NCI-H526 treated with DMSO at 0.1 percent for 48 hours (cell line): ENCODE results near the gene STX2.
"Not testable (repeated sequence)": the region's sequence is repeated elsewhere in the genome, so short reads cannot be mapped to it uniquely, and the experiment has no call there.

Experiments
- DNase-seq: peaks from one replicate; lab custom pipeline; 2025; lab: John Stamatoyannopoulos, UW

The STX2 gene

DNA sequence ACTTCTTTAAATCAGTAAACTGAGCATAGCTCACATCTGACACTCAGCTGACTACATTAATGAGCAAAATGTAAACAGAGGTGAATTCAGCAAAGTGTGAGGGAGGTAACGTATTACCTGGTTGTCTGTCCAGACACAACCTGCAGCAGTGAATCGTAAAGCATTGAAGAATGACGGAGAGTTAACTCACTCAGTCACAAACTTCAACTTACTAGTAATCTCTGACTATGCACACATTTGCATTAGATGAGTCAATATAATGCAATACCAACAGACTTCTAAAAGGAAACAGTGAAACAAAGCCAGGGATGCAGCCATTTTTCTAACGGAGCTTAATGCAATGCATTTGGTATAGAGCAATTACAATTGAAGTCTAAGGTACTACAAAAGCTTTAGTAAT lies 40.0 kb downstream of the STX2 start:
- DNase-seq: no peak

DNA sequence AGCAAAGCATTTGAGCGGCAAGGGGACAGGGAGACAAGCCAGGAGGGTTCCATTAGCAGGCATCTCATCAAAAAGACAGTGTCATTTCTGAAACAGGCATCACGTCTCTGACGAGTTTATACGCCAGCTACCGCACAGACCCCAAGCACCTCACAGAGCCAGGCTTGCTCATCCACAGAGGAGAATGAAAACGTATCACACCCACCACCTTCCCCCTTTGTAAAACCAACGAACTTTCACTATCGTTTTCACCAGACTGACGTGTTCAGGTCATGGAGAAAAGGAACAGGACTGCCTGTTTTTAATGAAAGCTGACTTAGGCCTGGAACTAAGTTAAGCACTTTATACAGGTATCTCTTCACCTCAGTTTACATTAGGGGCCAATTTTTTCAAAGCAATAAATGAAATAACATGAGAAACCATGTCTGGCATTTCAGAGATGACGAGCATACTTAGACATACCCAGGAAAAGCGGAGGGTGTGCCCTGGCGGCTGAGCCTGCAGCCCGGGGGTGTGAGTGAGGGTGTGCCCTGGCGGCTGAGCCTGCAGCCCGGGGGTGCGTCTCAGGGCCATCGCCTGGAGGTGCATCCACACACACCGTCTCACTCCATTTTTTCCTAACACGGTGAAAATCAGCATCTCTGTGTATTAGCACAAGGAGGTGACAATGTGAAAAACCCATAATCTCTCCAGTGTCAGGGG lies 41.9 kb downstream of the STX2 start:
- no peak for DNase-seq

DNA sequence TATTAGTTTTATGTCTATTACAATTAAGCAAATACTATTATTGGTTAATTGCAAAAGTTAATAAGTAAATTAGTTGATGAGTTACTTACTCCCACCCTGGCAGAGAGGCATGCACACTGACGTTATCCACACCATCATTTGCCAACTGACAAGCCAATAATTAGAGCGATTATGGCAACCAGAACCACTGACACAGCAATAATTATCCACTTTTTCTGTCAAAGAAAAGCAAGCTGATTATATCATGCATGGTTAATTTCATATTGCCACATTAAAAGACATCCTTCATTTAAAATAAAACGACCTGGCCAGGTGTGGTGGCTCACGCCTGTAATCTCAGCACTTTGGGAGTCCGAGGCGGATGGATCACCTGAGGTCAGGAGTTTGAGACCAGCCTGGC lies 43.1 kb downstream of the STX2 start:
- no peak for DNase-seq

DNA sequence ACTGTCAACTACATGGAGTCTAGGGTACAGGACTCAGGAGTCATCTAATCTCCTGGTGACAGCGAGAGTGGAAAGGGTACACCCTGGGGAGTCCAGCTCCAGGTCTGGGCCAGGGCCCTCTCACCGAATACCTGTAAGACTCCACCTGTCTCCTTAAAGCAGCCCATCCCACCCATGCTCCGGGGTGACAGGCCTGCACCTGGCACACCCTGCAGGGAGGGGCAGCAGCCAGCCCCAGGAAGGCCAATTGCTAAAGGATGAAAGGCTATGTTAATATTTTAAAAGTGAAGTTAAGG lies 45.5 kb downstream of the STX2 start:
- DNase-seq: no peak

DNA sequence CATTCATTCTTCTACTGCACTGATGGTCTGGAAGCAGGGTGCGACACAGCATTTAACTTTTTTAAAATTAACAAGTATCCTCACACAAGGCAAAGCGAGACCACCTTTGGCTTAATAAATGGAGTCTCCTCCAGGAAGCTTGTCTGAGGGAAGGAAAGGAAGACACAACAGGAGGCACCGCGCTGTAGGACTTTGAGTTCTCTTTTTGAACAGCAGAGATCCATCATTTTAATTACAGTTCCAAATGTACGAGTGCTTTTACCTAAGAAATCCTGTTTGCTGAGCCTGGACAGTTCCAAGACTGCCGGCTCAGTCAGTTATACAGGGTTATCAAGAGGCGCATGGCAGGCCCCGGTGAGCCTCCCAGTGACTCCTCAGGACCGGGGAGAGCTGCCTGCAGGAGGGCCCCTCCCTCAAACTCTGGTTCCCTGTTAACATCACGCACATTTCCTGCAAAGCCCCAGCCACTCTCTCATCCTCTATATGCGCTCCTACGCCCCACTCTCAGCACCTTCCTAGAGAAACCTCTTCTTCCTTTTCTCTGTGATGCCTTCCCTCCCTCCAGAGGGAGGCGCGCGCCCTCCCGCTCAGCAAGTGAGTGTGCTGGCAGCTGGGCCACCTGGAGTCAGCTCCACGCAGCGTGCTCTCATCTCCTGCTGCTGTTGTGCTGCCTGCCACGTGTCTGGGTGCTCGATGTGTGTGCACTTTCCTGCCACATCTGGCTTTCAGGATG lies 46.1 kb downstream of the STX2 start:
- no peak for DNase-seq

DNA sequence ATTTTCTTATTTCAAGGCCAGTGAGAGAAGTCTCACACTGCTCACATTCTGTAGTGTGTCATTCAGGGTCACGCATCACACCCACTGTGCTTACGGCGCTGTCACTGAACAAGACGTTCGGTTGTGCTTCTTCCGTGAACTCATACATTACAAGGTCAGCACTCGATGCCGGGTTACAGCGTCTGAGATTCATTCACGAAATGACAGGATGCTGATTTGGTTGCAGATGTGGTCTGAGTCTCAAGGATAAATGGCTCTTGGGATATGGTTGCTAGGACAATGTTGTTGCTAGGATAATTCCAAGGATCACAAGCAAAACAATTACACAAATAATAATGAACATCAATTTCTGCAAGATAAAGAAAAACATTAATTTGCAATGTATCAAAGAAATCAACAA lies 47.4 kb downstream of the STX2 start:
- no peak for DNase-seq

DNA sequence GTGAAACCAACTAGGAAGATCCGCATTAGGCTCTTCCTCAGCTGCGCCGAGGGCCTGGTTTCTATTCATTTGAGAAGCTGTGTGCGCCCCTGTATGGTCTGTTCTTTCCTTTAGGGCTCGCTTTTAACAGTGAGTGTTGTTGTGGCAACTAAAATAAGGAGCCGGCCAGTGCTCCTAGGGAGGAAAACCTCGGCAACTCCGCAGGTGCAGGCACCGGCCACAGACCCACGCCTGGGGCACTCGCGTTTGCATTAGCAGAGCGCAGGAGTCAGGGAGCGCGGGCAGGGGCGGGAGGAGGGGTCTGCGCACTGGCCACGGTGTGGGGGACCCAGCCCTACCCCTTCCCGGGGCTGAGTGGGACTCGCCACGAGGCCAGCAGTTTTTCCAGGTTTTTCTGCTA lies 50.5 kb downstream of the STX2 start:
- peak; percentile 16 for DNase-seq

DNA sequence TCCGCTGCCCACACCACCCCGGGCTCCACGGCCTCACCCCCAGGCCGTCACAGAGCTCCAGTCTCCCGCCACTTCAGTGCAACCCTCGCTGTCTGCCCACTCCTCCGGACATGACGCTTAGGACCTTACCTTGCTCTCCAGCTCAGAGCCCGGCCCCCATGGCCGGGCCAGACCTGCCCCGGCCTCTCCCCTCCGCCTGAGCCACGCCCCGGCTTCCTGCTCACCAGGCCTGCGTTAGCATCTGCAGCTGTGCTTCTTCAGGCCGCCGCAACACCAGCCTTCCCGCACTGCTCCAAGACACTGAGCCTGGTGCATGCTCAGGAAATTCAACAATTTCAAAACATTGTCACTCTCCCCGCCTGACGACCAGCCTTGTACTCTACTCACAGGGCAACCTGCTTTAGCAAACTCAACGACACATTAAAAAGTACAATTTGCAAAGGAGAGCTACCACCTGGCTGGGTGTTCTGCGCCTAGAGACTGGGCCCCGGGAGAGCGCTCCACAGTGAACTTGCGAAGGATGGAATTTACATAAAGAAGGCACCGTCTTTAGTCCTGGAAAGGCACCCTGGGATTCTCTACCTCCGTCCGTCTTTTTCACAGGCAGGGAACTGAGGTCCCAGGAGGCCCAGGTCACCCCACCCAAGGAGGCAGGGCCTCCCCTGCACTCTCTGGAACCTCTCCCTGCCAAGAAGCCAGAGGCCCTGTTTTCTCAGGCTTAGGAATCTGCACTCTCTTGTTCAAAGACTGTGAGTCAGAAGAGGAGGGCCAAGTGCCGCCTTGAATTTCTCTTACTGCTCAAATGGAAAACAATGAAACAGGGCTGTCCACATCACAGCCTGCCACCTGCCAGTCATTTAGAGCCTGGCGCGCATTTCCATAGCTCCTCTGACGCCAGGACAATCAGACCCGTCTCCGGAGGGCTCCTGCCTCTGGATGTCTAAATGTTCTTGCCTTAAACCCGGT lies 51.3 kb downstream of the STX2 start:
- peak; percentile 53 for DNase-seq

DNA sequence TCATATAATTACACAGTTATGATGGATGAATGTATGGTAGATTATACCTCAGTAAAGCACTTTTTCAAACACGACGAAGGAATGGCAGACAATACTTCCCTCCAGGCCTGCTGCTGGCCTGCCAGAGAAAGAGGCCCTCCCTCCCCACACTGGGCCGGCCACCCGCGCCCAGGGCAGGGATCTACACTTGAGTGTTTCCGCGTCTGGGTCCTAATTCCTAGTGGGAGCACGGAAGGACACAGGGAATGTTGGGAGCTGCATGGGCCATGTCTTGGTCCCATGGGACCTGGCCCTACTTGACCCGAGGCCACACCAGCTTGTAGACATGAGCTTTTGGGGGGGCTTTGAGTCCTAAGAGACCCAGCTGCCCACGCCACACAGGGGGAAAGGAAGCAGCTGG lies 52.0 kb downstream of the STX2 start:
- no peak for DNase-seq

DNA sequence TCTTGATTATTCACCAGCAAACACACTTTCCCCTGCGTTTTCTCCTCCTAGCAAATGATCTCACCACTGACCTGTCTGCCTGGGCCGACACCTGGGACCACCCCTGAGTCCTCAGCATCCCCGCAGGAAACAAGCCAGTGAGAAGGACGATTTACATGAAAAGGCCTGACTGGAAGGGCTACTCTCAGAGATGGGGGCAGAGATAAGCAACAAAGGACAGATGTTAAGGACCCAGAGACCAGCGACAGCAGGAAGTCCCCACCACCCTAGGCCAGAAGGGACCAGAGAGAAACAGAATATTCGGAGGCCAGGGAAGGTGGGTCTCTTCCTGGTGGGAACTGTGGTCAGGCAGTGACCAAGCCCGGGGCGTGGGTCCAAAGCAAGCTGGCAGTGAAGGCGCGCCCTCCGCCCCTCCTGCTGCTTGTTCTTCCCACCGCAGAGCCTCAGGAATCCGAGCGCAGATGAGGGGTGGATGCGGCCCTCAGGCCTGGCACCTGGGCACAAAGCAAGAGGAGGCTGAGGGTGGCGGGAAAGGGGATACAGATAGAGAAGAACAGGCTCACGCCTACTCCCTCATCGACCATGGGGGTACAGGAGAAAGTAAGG lies 55.8 kb downstream of the STX2 start:
- DNase-seq: no peak

DNA sequence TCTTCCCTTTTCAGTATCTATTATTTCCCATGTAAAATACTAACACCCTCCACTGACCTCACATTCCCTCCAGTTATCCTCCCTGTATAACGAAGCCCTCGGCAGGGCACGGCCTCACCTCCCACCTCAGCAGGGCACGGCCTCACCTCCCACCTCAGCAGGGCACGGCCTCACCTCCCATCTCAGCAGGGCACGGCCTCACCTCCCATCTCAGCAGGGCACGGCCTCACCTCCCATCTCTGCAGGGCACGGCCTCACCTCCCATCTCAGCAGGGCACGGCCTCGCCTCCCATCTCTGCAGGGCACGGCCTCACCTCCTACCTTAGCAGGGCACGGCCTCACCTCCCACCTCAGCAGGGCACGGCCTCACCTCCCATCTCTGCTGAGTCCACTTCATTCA lies 56.8 kb downstream of the STX2 start:
- not testable (repeated sequence) for DNase-seq

DNA sequence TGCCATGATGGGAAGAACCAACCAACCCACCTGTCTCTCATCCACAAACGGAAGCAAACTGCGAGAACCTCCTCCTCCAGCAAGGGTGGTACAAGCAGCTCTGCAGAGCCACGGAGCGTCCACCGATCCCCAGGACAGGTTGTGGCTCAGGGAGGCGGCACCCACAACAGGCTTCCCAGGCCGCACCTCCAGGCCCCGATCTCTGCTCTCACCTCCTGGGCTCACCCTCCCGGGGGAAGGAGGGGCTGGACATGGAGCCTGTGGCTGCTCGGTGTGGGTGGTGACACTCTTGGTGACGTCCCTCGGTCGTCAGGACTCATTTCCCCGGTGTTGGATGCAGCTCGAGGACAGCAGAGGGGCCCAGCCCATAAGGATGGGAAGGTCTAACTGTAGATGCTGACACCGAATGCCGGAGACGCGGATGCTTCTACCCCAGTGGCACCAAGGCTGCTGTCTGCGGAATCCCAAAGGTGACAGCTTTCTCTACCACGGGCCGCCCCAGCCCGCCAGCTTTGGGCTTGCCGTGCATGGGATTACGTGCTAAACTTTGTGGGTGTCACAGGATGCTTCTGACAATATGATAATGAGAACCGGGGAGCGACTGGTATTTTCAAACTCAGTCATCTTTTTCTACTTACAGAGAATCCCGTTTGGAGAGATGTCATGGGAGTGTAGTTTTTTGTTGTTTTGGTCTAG lies 58.0 kb downstream of the STX2 start:
- no peak for DNase-seq

DNA sequence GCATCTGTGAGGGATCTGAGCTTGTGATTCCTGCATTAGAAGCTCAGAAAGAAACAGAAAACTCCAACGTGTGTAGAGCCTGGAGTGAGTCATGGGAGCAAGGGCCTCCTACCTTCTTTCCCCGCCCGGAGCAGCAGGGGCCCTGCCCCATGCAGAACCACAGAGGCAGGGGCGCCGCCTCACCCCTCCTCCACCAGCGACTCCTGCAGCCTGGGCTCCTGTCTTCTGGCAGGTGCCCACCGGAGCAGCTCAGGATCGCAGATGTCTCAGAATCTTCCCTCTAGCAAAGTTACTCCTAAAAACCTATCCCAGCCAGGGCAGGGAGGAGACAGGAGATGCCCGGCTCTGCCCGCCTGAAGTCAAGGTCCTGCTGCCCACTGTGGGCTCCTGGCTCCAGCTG lies 58.7 kb downstream of the STX2 start:
- DNase-seq: no peak

DNA sequence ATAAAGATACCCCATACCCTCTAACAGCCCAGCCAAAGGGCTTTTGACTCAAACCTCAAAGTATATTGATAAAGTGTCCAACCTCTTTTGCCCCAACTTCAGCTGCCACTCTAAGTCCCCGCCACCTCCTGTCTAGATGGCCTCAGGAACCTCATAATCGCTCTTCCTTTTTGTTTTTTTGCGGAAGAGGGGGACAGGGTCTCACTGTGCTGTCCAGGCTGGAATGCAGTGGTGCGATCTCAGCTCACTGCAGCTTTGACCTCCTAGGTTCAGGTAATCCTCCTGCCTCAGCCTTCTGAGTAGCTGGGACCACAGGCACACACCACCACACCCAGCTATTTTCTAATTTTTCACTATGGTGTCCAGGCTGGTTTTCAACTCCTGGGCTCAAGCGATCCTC lies 60.3 kb downstream of the STX2 start:
- no peak for DNase-seq

DNA sequence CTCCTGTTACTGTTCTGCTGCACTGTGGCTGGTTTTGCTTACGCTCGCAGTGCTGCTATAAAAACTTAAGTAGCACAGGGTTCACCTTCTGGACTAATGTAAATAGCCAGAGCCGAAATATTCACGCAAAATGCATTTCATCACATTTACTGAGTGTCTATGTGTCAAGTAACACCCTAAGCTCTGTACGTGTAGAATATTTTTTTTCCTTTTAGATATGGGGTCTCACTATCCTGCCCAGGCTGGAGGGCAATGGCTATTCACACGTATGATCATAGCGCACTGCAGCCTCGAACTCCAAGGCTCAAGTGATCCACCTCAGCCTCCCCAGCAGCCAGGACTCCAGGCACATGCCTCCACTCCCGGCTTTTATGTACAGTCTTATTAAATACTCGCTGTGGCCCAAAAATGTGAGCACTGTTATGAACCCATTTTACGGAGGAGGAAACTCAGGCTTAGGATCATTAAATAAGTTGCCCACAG lies 62.2 kb downstream of the STX2 start:
- no peak for DNase-seq

DNA sequence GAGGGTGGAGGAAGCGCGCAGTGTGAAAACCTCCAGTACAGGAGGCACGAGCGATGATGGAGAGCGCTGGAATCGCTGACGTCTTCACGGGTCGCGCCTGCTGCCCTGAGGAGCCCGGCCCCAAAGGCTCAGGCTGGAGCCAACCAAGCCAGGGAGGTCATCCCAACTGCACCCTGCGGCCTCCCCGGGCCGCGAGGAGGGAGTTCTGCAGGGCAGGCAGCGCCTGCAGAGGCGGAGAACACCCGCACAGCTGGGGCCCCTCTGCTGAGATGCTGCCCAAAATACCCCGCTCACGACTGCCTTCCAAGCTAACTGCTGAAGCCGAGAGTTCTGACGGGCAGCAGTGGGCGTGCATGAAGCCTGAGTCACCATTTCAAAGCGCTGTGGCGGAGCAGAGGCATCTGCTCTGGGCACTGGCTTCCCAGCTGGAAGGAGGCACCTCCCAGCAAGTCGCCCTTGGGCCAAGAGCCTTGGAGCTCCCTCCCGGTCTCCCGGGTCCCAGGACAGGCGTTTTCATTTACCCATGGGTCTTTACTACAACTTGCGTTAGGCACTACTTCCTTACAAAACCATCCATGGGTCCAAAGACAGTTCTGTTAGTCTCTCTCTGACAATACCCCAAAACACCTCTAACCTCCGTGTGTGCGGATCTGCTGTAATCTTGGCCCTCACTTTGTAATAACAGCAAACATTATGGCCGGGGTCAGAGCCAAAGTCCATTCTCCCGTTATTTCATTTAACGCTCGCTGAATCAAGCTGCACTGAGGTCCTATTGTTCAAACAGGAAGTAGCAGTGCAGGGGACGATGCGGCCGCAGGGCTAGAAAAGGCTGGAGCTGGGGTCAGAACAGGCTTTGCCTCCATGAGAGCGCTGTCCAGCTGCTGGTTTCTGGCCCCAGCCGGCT lies 62.8 kb downstream of the STX2 start:
- DNase-seq: no peak

DNA sequence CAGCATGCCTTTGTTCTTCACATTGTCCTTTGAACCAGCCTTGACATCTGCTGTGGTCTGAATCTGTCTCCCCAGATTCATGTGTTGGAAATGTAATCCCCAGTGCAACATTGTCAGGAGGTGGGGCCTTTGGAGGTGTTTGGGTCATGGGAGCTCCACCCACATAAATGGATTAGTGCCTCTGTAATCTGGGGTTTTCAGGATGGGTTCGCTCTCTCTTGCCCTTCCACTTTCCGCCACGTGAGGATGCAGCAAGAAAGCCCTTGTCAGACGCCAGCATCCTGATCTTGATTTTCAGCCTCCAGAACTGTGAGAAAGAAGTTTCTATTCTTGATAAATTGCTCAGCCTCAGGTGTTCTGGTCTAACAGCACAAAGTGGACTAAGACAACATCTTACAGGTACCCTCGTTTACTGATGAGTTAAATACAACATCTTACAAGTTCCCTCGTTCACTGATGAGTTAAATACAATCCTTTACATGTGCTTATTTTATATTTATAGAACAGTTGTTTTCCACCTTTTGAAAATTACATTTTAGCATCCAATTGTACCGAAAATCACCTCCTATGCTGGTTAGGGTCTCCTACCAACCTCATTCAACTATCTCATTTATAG lies 68.5 kb downstream of the STX2 start:
- DNase-seq: no peak

DNA sequence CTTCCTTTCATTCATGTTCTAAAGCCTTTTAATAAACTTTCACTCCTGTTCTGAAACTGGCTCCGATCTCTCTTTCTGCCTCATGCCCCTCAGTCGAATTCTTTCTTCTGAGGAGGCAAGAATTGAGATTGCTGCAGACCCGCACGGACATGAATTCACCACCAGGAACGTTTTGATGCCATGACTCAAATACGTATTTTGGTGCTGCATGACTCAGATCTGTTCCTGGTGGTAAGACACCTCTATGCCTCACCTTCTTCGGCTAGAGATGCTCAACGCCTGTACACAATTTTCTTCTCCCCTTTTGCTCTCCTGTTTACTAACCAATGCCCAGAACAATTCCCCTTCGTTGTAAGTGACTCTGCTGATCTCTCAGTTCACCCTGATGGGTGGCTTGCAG lies 70.9 kb downstream of the STX2 start:
- DNase-seq: no peak

DNA sequence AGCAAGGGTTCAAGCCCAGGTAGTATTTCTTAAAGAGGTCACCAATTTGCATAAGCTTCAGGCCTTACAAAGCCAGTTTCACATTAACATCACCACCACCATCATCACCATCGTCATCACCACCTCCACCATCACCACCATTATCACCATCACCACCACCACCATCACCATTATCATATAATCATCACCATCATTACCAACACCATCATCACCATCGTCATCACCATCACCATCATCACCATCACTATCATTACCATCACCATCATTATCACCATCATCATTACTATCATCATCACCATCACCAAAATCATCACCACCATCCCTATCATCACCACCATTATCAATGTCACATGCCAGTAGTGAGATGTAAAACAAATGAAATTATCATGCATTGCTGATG lies 72.6 kb downstream of the STX2 start:
- no peak for DNase-seq

DNA sequence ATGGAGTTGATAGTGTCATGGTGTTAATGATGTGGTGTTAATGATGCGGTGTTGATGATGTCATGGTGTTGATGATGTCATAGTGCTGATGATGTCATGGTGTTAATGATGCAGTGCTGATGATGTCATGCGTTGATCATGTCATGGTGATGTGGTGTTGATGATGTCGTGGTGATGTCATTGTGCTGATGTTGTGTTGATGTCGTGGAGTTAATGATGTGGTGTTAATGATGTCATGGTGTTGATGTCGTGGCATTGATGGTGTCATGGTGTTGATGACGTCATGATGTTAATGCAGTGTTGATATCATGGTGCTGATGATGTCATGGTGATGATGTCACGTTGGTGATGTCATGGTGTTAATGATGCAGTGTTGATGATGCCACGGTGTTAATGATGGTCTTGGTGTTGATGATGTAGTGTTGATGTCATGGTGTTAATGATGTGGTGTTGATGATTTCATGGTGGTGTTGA lies 73.8 kb downstream of the STX2 start:
- DNase-seq: no peak
